ENCODE data around the gene DBN1. TPM values are rescaled to one million over a fixed set of nuclear protein-coding genes. Genes with fewer than 3 reads are reported as not detected.

Gene DBN1
- total RNA-seq, 2 experiments from 2014 or later = 101 to 105 TPM

- no peak for DNase-seq
- H3K9me3 Mint-ChIP-seq = no peaks in the 10 kb centered on the region
- ChIA-PET CTCF (interaction anchor here (1.4 to 10.5 kb wide), 5 partner anchors 16 to 92 kb away, joined by 4 to 415 read pairs (median 6); partner anchors contain the start of genes GRK6 and PRR7), POLR2A (interaction anchor here (0.9 to 2.3 kb wide), 12 partner anchors 9 to 81 kb away, joined by 3 to 13 read pairs (median 4); partner anchors contain the start of genes GRK6 and PRR7)
- no peak within 1 kb of the TSS for H3K4me3 Mint-ChIP-seq
- H3K4me1 Mint-ChIP-seq (ENCODE audit: low read depth) = peaks cover 44% of the 10 kb centered on the region
- no peaks in the 10 kb centered on the region for H3K27me3 Mint-ChIP-seq
- H3K36me3 Mint-ChIP-seq (ENCODE audit: low read depth) = no peaks in the 10 kb centered on the region
- intact Hi-C loops (cut with micrococcal nuclease) = no loop called here
- TF ChIP-seq CTCF (IDR thresholded peaks at IDR 0.05) = no peak
- ATAC-seq = no peak
- no peak within 1 kb of the TSS for H3K27ac Mint-ChIP-seq
Measured at GRCh38 chr5:177409043-177409801, 64.2 kb downstream of the DBN1 start, which contains the start of gene F12. F12 (minus strand) TSS chr5:177409564; CDS start chr5:177409527, 37 bp downstream.

Other genes starting within 250 kb of the DBN1 start
- 10 to 100 TPM; 26.6 TPM for gene RAB24, start 169.9 kb downstream of the DBN1 start, total RNA-seq
- gene PRELID1, start 169.8 kb downstream of the DBN1 start, total RNA-seq = 100 to 1,000 TPM; 222 to 233 TPM
- 10 to 100 TPM; 19.3 to 25.1 TPM for gene MXD3, start 161.7 kb downstream of the DBN1 start, total RNA-seq
- 10 to 100 TPM; 79.9 to 87.5 TPM for gene LMAN2, start 122.0 kb downstream of the DBN1 start, total RNA-seq
- gene RGS14, start 115.7 kb downstream of the DBN1 start, total RNA-seq = 10 to 100 TPM; 50.4 to 52.5 TPM
- under 1 TPM; 0.29 to 0.43 TPM for gene SLC34A1, start 89.2 kb downstream of the DBN1 start, total RNA-seq
- gene PFN3, start 73.0 kb downstream of the DBN1 start, total RNA-seq = not detected
- gene F12, start 64.1 kb downstream of the DBN1 start, total RNA-seq = 1 to 10 TPM; 7.9 TPM
- 100 to 1,000 TPM; 133 to 137 TPM for gene GRK6, start 47.0 kb downstream of the DBN1 start, total RNA-seq
- 10 to 100 TPM; 32.6 to 36.4 TPM for gene PRR7, start 26.8 kb downstream of the DBN1 start, total RNA-seq
- gene PDLIM7, start 24.0 kb upstream of the DBN1 start, total RNA-seq = 10 to 100 TPM; 68.4 to 73.0 TPM
- 1 to 10 TPM; 7.4 to 8.0 TPM for gene DOK3, start 36.2 kb upstream of the DBN1 start, total RNA-seq
- 100 to 1,000 TPM; 226 to 228 TPM for gene DDX41, start 43.3 kb upstream of the DBN1 start, total RNA-seq
- gene FAM193B, start 80.9 kb upstream of the DBN1 start, total RNA-seq = 10 to 100 TPM; 71.4 to 76.7 TPM
- gene TMED9, start 118.6 kb upstream of the DBN1 start, total RNA-seq = 100 to 1,000 TPM; 118 to 120 TPM
- 10 to 100 TPM; 19.3 to 21.9 TPM for gene B4GALT7, start 126.5 kb upstream of the DBN1 start, total RNA-seq

Measured in activated CD8-positive, alpha-beta T cell treated with anti-CD3 and anti-CD28 coated beads for 36 hours (primary cell).